Peyer's patch (tissue), 4 donors: ENCODE measurements around the gene SAPCD2. TPM values are rescaled to one million over a fixed set of nuclear protein-coding genes. Genes with fewer than 3 reads are reported as not detected.

Experiments used
- DNase-seq, 3 donors: peaks; one replicate each; pipeline ENCODE4 v3.0.0-alpha.2; 2017 to 2019
- H3K27ac ChIP-seq, 4 donors: fragments of 200-600 bp; sonication (generic); one replicate each; pipeline ENCODE4 v1.5.1; 2016 to 2019
- H3K27me3 ChIP-seq, 2 donors: fragments of 200-600 bp; sonication (generic); one replicate each; pipeline ENCODE4 v1.5.1; 2019
- H3K36me3 ChIP-seq, 3 donors: fragments of 200-600 bp; sonication (generic); one replicate each; pipeline ENCODE4 v1.5.1; 2016 to 2019
- H3K4me1 ChIP-seq, 4 donors: fragments of 200-600 bp; sonication (generic); one replicate each; pipeline ENCODE4 v1.5.1; 2016 to 2019
- H3K4me3 ChIP-seq, 4 donors: fragments of 200-600 bp; sonication (generic); 1 replicate in 3 of 4; 2 replicates in 1 of 4; pipeline ENCODE4 v1.5.1; 2016 to 2019; ENCODE audit warnings: mild to moderate bottlenecking in 1 of 4
- H3K9me3 ChIP-seq, 4 donors: fragments of 200-600 bp; sonication (generic); one replicate each; pipeline ENCODE4 v1.5.1; 2016 to 2019; ENCODE audit warnings: mild to moderate bottlenecking in 1 of 4
- POLR2A ChIP-seq, 2 donors: fragments of 450-650 bp; IDR thresholded peaks; one replicate each; pipeline ENCODE4 v1.5.1; 2017; ENCODE audit warnings: antibody characterized with exemption in 2 of 2, mild to moderate bottlenecking in 2 of 2, moderate library complexity in 2 of 2
- small RNA-seq, 2 donors: library from RNA; depleted of rRNA; stranded (forward); fragments of <200 nt; gene quantifications; one replicate each; pipeline ENCODE3, GENCODE V24; 2016
- total RNA-seq, 4 donors: library from RNA; depleted of rRNA; stranded (reverse); fragments of >200 nt; gene quantifications; one replicate each; pipeline ENCODE4 v1.1.0, GENCODE V29; 2016
- TF ChIP-seq, protein P1 (sequence below), 6 experiments: fragments of 450-650 bp in 4 of 6; fragments of 200-600 bp in 2 of 6; sonication (generic) in 1 of 6; IDR thresholded peaks; one replicate each; pipeline ENCODE4 v1.5.1; 2017 to 2019; ENCODE audit warnings: antibody characterized with exemption in 6 of 6, mild to moderate bottlenecking in 3 of 6, moderate library complexity in 1 of 6

Gene SAPCD2
- total RNA-seq, 4 donors from 2014 or later: 5.6 to 12.4 (median 7.9) TPM

DNA sequence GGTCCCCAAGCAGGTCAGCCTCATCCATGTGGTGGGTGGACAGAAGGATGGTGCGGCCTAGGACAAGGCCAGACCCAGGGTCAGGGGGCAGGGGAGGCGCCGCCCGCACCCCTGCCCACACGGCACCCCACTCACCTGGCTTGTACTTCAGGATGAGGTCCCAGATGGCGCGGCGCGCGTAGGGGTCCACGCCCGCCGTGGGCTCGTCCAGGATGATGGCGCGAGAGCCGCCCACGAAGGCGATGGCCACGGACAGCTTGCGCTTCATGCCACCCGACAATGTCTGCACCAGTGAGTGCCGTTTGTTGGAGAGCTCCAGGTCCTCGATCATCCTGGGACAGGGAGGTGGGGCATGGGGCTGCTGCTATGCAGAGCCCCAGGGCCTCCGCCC lies 54.8 kb downstream of the SAPCD2 start:
- no peaks in the 10 kb centered on the region for H3K4me1 ChIP-seq
- no peak overlapping the region for H3K4me3 ChIP-seq
- TF ChIP-seq, protein P1, sequence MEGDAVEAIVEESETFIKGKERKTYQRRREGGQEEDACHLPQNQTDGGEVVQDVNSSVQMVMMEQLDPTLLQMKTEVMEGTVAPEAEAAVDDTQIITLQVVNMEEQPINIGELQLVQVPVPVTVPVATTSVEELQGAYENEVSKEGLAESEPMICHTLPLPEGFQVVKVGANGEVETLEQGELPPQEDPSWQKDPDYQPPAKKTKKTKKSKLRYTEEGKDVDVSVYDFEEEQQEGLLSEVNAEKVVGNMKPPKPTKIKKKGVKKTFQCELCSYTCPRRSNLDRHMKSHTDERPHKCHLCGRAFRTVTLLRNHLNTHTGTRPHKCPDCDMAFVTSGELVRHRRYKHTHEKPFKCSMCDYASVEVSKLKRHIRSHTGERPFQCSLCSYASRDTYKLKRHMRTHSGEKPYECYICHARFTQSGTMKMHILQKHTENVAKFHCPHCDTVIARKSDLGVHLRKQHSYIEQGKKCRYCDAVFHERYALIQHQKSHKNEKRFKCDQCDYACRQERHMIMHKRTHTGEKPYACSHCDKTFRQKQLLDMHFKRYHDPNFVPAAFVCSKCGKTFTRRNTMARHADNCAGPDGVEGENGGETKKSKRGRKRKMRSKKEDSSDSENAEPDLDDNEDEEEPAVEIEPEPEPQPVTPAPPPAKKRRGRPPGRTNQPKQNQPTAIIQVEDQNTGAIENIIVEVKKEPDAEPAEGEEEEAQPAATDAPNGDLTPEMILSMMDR (IDR thresholded peaks at IDR 0.05): no peak
- TF ChIP-seq POLR2A (IDR thresholded peaks at IDR 0.05): no peak
- H3K27me3 ChIP-seq: no peaks in the 10 kb centered on the region
- no peaks in the 10 kb centered on the region for H3K9me3 ChIP-seq
- no peak overlapping the region for H3K27ac ChIP-seq
- peaks cover 0 to 56% (median 0%) of the 10 kb centered on the region in 3 donors for H3K36me3 ChIP-seq
- DNase-seq: no peak

DNA sequence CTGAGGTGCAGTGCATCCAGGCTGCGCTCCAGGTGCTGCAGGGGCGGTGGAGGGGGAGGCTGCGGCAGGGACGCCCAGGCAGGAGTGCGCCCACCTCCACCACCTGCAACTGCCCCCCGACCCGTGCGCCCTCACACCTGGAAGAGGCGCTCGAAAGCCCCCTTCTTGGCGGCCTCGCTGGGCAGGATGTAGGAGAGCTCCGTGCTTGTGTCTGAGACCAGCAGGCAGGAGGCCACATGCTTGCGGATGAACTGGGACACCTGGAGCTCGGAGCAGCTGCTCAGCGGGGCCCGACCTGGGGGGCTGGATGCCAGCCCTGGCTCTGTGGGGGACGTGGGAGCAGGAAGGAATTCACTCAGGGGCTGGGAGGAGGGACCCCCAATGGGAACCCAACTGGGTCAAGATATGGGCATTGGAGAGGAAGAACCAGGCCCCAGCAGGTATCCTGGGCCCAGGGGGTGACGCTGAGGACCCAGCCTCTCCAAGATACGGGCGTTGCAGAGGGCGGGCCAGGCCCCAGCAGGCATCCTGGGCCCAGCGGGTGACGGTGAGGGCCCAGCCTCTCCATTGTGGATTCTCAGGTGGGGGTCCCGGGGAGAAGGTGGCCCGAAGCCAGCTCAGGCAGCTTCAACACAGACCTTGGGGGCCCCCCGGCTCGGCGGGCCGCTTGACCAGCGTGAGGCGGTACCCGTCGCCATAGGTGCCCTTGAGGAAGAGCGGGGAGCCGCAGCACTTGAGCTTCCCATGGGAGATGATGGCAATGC lies 55.4 kb downstream of the SAPCD2 start:
- Histone ChIP-seq H3K27me3 (no peaks in the 10 kb centered on the region), H3K9me3 (no peaks in the 10 kb centered on the region), H3K4me1 (no peaks in the 10 kb centered on the region), H3K27ac (no peak overlapping the region), H3K36me3 (peaks cover 0 to 56% (median 0%) of the 10 kb centered on the region in 3 donors), H3K4me3 (no peak overlapping the region)
- no peak for DNase-seq
- TF ChIP-seq, protein P1 (IDR thresholded peaks at IDR 0.05): no peak
- TF ChIP-seq POLR2A (IDR thresholded peaks at IDR 0.05): no peak

DNA sequence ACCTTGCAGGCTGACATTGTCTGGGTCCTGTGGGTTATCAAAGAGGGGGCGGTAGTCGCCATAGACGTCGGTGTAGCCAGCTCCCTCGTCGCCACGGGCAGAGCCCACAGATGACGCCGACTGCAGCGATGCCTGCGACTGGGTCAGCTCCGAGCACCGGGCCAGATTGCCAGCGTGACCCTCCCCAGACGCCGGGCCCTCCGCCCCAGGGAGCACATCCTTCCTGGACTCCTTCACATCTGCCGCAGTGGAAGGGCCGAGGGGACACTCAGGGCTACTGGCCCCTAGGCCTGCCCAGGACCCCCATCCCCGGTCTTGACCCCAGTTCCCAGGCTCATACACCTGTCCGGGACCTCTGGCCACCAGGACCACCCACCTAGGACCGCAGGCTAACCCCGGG lies 56.2 kb downstream of the SAPCD2 start:
- no peak overlapping the region for H3K4me3 ChIP-seq
- peaks cover 0 to 62% (median 0%) of the 10 kb centered on the region in 3 donors for H3K36me3 ChIP-seq

DNA sequence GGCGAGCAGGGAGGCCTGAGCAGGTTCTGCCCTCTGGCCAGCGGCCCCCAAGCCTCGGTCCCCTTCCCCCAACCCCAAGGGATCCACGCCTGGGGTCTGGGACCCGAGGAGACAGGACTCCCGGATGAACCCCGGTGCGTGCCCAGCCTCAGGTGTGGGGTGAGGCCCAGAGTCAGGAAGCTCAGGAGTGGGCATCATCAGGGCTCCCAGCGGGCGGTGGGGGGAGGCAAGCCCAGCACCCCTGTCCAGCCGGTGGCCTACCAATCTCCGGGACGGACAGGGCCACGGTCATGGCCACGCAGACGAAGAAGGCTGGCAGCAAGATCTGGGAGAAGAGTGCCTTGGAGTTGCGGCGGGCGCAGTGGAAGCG lies 56.8 kb downstream of the SAPCD2 start:
- DNase-seq: no peak
- H3K9me3 ChIP-seq: no peaks in the 10 kb centered on the region
- peaks cover 0 to 66% (median 0%) of the 10 kb centered on the region in 3 donors for H3K36me3 ChIP-seq

More for the DNA sequence above, 56.2 kb downstream of the SAPCD2 start:
- Histone ChIP-seq H3K27me3 (no peaks in the 10 kb centered on the region), H3K9me3 (no peaks in the 10 kb centered on the region), H3K27ac (no peak overlapping the region), H3K4me1 (no peaks in the 10 kb centered on the region)
- no peak for DNase-seq
- TF ChIP-seq, protein P1 (IDR thresholded peaks at IDR 0.05): no peak
- no peak for TF ChIP-seq POLR2A (IDR thresholded peaks at IDR 0.05)

DNA sequence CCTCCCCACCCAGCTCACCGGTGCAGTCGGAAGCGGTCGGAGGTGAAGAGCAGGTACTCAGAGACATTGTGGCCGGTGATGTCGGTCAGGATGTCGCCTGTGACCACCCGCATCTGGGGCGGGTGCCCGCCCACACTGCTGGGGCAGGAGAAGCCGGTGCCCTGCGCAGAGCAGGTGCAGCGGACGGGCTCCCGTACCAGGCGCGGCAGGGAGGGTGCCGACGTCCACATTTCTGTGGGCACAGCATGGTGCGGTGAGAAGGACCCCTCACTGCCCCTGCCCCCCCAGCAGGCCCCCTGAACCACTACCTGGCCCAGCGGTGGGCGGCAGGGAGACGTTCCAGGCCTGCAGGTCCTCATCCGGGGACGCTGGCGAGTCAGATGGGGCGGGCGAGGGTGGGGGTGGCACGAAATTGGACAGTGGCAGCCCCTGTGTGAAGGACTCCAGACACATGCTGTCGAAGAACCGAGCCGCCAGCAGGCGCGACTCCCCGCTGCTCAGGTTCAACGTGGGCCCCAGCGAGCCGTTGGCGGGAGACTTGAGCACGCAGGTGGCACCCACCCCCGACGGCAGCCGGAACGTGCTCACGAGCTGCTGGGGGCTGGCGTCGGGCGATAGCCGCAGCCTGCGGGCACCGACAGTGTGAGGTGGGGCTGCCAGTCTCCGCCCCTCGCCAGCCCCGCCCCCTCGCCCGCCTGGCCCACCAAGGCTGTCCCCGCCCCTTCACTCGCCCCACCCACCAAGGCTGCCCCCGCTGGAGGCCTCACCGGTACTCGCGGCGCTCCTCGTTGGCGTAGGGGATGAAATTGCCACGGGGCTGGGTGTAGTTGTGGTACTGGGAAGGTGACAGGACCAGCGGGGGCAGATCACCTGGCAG lies 57.4 kb downstream of the SAPCD2 start:
- Histone ChIP-seq H3K9me3 (no peaks in the 10 kb centered on the region), H3K36me3 (peaks cover 0 to 67% (median 0%) of the 10 kb centered on the region in 3 donors)

More for the DNA sequence above, 56.8 kb downstream of the SAPCD2 start:
- H3K4me1 ChIP-seq: no peaks in the 10 kb centered on the region
- H3K27me3 ChIP-seq: no peaks in the 10 kb centered on the region
- H3K4me3 ChIP-seq: no peak overlapping the region
- no peak overlapping the region for H3K27ac ChIP-seq
- TF ChIP-seq, protein P1 (IDR thresholded peaks at IDR 0.05): no peak
- no peak for TF ChIP-seq POLR2A (IDR thresholded peaks at IDR 0.05)

More for the DNA sequence above, 57.4 kb downstream of the SAPCD2 start:
- TF ChIP-seq POLR2A (IDR thresholded peaks at IDR 0.05): no peak
- TF ChIP-seq, protein P1 (IDR thresholded peaks at IDR 0.05): no peak
- Histone ChIP-seq H3K4me1 (peaks cover 0 to under 1% (median 0%) of the 10 kb centered on the region in 4 donors), H3K4me3 (no peak overlapping the region), H3K27ac (no peak overlapping the region), H3K27me3 (no peaks in the 10 kb centered on the region)
- DNase-seq: no peak

Small RNA genes lying within 50 kb of the gene (small RNA-seq; reads per million reads assigned to genes)
- gene RF00153: 0 to 0.06 reads per million in 2 donors

Other genes starting within 250 kb of the SAPCD2 start
- 10 to 100 TPM in 2 of 4 donors, 1 to 10 TPM in 2; 4.1 to 17.4 (median 9.2) TPM for gene AJM1, start 228.1 kb downstream of the SAPCD2 start, total RNA-seq
- 100 to 1,000 TPM in 2 of 4 donors, 10 to 100 TPM in 2; 66.0 to 120 (median 96.5) TPM for gene PHPT1, start 221.1 kb downstream of the SAPCD2 start, total RNA-seq
- gene MAMDC4, start 218.2 kb downstream of the SAPCD2 start, total RNA-seq: 10 to 100 TPM; 30.8 to 50.4 (median 41.4) TPM
- 100 to 1,000 TPM; 299 to 676 (median 475) TPM for gene EDF1, start 204.2 kb downstream of the SAPCD2 start, total RNA-seq
- gene TRAF2, start 184.0 kb downstream of the SAPCD2 start, total RNA-seq: 10 to 100 TPM; 17.5 to 75.1 (median 22.2) TPM
- gene FBXW5, start 125.8 kb downstream of the SAPCD2 start, total RNA-seq: 100 to 1,000 TPM; 247 to 470 (median 336) TPM
- gene C8G, start 125.3 kb downstream of the SAPCD2 start, total RNA-seq: 100 to 1,000 TPM in 1 of 4 donors, 10 to 100 TPM in 2, not detected in 1; 24.9 to 148 (median 66.2) TPM
- 1 to 10 TPM in 3 of 4 donors, not detected in 1; 1.8 to 8.7 (median 7.9) TPM for gene LCN12, start 118.3 kb downstream of the SAPCD2 start, total RNA-seq
- gene PTGDS, start 93.1 kb downstream of the SAPCD2 start, total RNA-seq: 10 to 100 TPM in 2 of 4 donors, 1 to 10 TPM in 2; 1.2 to 21.5 (median 7.8) TPM
- gene LCNL1, start 87.6 kb downstream of the SAPCD2 start, total RNA-seq: under 1 TPM in 2 of 4 donors, not detected in 2; 0.28 to 0.83 TPM
- 10 to 100 TPM; 52.3 to 92.4 (median 63.0) TPM for gene PAXX, start 78.1 kb downstream of the SAPCD2 start, total RNA-seq
- 1 to 10 TPM in 1 of 4 donors, not detected in 3; 3.3 TPM for gene CLIC3, start 74.0 kb downstream of the SAPCD2 start, total RNA-seq
- 10 to 100 TPM; 46.4 to 69.0 (median 49.0) TPM for gene ABCA2, start 42.3 kb downstream of the SAPCD2 start, total RNA-seq
- not detected for gene FUT7, start 38.5 kb downstream of the SAPCD2 start, total RNA-seq
- 100 to 1,000 TPM in 2 of 4 donors, 10 to 100 TPM in 2; 54.2 to 106 (median 83.8) TPM for gene NPDC1, start 24.4 kb downstream of the SAPCD2 start, total RNA-seq
- 10 to 100 TPM in 3 of 4 donors, 1 to 10 TPM in 1; 5.0 to 53.8 (median 28.9) TPM for gene ENTPD2, start 16.5 kb downstream of the SAPCD2 start, total RNA-seq
- gene UAP1L1, start 7.0 kb upstream of the SAPCD2 start, total RNA-seq: 10 to 100 TPM in 1 of 4 donors, 1 to 10 TPM in 3; 4.9 to 15.7 (median 6.6) TPM
- gene MAN1B1, start 16.4 kb upstream of the SAPCD2 start, total RNA-seq: 10 to 100 TPM; 42.7 to 74.7 (median 61.0) TPM
- gene DPP7, start 44.2 kb upstream of the SAPCD2 start, total RNA-seq: 100 to 1,000 TPM in 1 of 4 donors, 10 to 100 TPM in 3; 44.7 to 177 (median 76.7) TPM
- not detected for gene GRIN1, start 68.6 kb upstream of the SAPCD2 start, total RNA-seq
- gene LRRC26, start 99.5 kb upstream of the SAPCD2 start, total RNA-seq: 10 to 100 TPM; 14.5 to 45.7 (median 34.1) TPM
- not detected for gene TMEM210, start 101.5 kb upstream of the SAPCD2 start, total RNA-seq
- gene ANAPC2, start 118.0 kb upstream of the SAPCD2 start, total RNA-seq: 100 to 1,000 TPM in 2 of 4 donors, 10 to 100 TPM in 2; 37.7 to 118 (median 78.7) TPM
- gene SSNA1, start 118.1 kb upstream of the SAPCD2 start, total RNA-seq: 10 to 100 TPM; 58.6 to 82.0 (median 71.6) TPM
- gene TPRN, start 130.2 kb upstream of the SAPCD2 start, total RNA-seq: 100 to 1,000 TPM in 3 of 4 donors, 10 to 100 TPM in 1; 28.1 to 167 (median 130) TPM
- gene TMEM203, start 135.1 kb upstream of the SAPCD2 start, total RNA-seq: 10 to 100 TPM; 11.6 to 33.5 (median 27.6) TPM
- 10 to 100 TPM; 16.3 to 39.2 (median 25.1) TPM for gene NDOR1, start 135.1 kb upstream of the SAPCD2 start, total RNA-seq
- gene RNF208, start 151.7 kb upstream of the SAPCD2 start, total RNA-seq: 1 to 10 TPM in 2 of 4 donors, not detected in 2; 4.4 to 5.9 TPM
- gene CYSRT1, start 154.6 kb upstream of the SAPCD2 start, total RNA-seq: 1 to 10 TPM in 2 of 4 donors, not detected in 2; 1.3 to 1.9 TPM
- gene RNF224, start 156.9 kb upstream of the SAPCD2 start, total RNA-seq: not detected
- gene SLC34A3, start 160.3 kb upstream of the SAPCD2 start, total RNA-seq: 10 to 100 TPM in 2 of 4 donors, 1 to 10 TPM in 1, not detected in 1; 4.0 to 14.8 (median 13.3) TPM
- gene TUBB4B, start 170.7 kb upstream of the SAPCD2 start, total RNA-seq: 100 to 1,000 TPM; 174 to 409 (median 322) TPM
- not detected for gene STPG3, start 180.7 kb upstream of the SAPCD2 start, total RNA-seq
- 10 to 100 TPM; 47.4 to 57.8 (median 50.2) TPM for gene NELFB, start 184.8 kb upstream of the SAPCD2 start, total RNA-seq
- 10 to 100 TPM; 33.8 to 45.7 (median 39.2) TPM for gene TOR4A, start 207.2 kb upstream of the SAPCD2 start, total RNA-seq
- gene NRARP, start 231.7 kb upstream of the SAPCD2 start, total RNA-seq: 10 to 100 TPM; 35.3 to 56.1 (median 43.8) TPM